KMS-11 (cell line): ENCODE measurements around the gene RFLNA.

ENCODE experiments used
- H2AFZ ChIP-seq: fragments of 200-600 bp; sonication (generic); 2 replicates; pipeline ENCODE4 v1.6.1; 2016; ENCODE audit warnings: antibody characterized with exemption, mixed run types, low read depth
- H3K27ac ChIP-seq: fragments of 200-600 bp; sonication (generic); 2 replicates; pipeline ENCODE4 v1.6.1; 2016; ENCODE audit warnings: mild to moderate bottlenecking, mixed run types
- H3K27me3 ChIP-seq: fragments of 200-600 bp; sonication (generic); 2 replicates; pipeline ENCODE4 v1.6.1; 2017; ENCODE audit warnings: mild to moderate bottlenecking, low read depth, mixed run types, moderate library complexity; ENCODE audit not compliant: insufficient read depth
- H3K36me3 ChIP-seq: fragments of 200-600 bp; sonication (generic); 2 replicates; pipeline ENCODE4 v1.6.1; 2017; ENCODE audit warnings: mild to moderate bottlenecking, mixed run types; ENCODE audit not compliant: insufficient read depth
- H3K4me1 ChIP-seq: fragments of 200-600 bp; sonication (generic); 2 replicates; pipeline ENCODE4 v1.6.1; 2016; ENCODE audit warnings: mild to moderate bottlenecking, low read depth, mixed run types; ENCODE audit not compliant: poor library complexity, severe bottlenecking
- H3K4me2 ChIP-seq: fragments of 200-600 bp; sonication (generic); 2 replicates; pipeline ENCODE4 v1.7.0; 2016; ENCODE audit warnings: mild to moderate bottlenecking, mixed run types
- H3K4me3 ChIP-seq: fragments of 200-600 bp; sonication (generic); IDR thresholded peaks from 2 replicates; pipeline ENCODE4 v1.6.1; 2017; ENCODE audit warnings: low read depth, low read length, mixed read lengths; ENCODE audit not compliant: insufficient read depth
- H3K79me2 ChIP-seq: fragments of 200-600 bp; sonication (generic); 2 replicates; pipeline ENCODE4 v1.6.1; 2016; ENCODE audit warnings: low read depth, mixed run types; ENCODE audit not compliant: insufficient read depth
- H3K9ac ChIP-seq: fragments of 200-600 bp; sonication (generic); 2 replicates; pipeline ENCODE4 v1.6.1; 2016; ENCODE audit warnings: mild to moderate bottlenecking, mixed run types
- H4K20me1 ChIP-seq: fragments of 200-600 bp; sonication (generic); 2 replicates; pipeline ENCODE4 v1.6.1; 2016; ENCODE audit warnings: mild to moderate bottlenecking, mixed run types; ENCODE audit not compliant: insufficient read depth
- CTCF ChIP-seq: fragments of 200-600 bp; sonication (generic); conservative IDR thresholded peaks from 2 replicates; pipeline ENCODE4 v1.6.1; 2017; ENCODE audit warnings: low read depth, mild to moderate bottlenecking, antibody characterized with exemption, low read length, moderate library complexity, mixed read lengths

RFLNA gene

GRCh38 chr12:124326104-124326503 is 31.2 kb downstream of the RFLNA start:
- Histone ChIP-seq H4K20me1 (no peaks in the 10 kb centered on the region), H3K4me3 (no peak overlapping the region), H2AFZ (no peak overlapping the region), H3K9ac (no peak overlapping the region), H3K27ac (no peak overlapping the region), H3K36me3 (no peaks in the 10 kb centered on the region), H3K4me2 (no peak overlapping the region), H3K79me2 (no peaks in the 10 kb centered on the region), H3K27me3 (no peaks in the 10 kb centered on the region), H3K4me1 (no peaks in the 10 kb centered on the region)
- no peak for TF ChIP-seq CTCF

DNA sequence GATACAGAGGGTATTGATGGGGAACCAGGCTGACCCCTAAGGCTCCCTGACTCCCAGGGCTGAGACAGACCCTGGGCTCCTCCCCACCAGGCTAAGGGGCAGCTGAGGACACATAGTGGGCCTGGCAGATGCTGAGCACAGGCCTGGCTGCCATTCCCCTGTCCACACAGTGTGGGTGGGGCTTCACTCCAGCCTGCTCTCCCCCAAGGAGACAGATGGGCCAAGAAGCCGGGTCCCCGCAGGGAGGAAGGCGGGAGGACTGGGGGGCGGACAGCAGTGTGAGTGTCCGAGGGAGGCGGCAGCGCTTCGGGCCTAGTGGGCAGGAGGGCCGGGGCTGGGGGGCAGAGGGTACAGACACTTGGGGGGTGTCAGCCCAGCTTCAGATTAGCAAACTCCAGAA is 32.0 kb downstream of the RFLNA start:
- no peak overlapping the region for H2AFZ ChIP-seq
- H3K79me2 ChIP-seq, result no peaks in the 10 kb centered on the region
- no peaks in the 10 kb centered on the region for H4K20me1 ChIP-seq
- no peak overlapping the region for H3K4me3 ChIP-seq
- H3K4me2 ChIP-seq, result no peak overlapping the region
- H3K27ac ChIP-seq, result no peak overlapping the region
- H3K4me1 ChIP-seq, result no peaks in the 10 kb centered on the region
- H3K36me3 ChIP-seq, result no peaks in the 10 kb centered on the region
- no peak for TF ChIP-seq CTCF
- H3K27me3 ChIP-seq, result no peaks in the 10 kb centered on the region
- no peak overlapping the region for H3K9ac ChIP-seq

- no peaks in the 10 kb centered on the region for H3K27me3 ChIP-seq
- TF ChIP-seq CTCF, result no peak
- H3K27ac ChIP-seq, result no peak overlapping the region
- no peak overlapping the region for H2AFZ ChIP-seq
- no peaks in the 10 kb centered on the region for H4K20me1 ChIP-seq
- H3K9ac ChIP-seq, result no peak overlapping the region
- H3K36me3 ChIP-seq, result no peaks in the 10 kb centered on the region
- no peaks in the 10 kb centered on the region for H3K79me2 ChIP-seq
- H3K4me1 ChIP-seq, result no peaks in the 10 kb centered on the region
- no peak overlapping the region for H3K4me3 ChIP-seq
- H3K4me2 ChIP-seq, result no peak overlapping the region
Observed at GRCh38 chr12:124327362-124328043, 32.6 kb downstream of the RFLNA start.

- H3K79me2 ChIP-seq, result no peaks in the 10 kb centered on the region
- TF ChIP-seq CTCF, result no peak
- no peak overlapping the region for H3K4me2 ChIP-seq
- H3K36me3 ChIP-seq, result no peaks in the 10 kb centered on the region
- H3K27me3 ChIP-seq, result no peaks in the 10 kb centered on the region
- no peak overlapping the region for H3K9ac ChIP-seq
- H3K4me1 ChIP-seq, result no peaks in the 10 kb centered on the region
- H3K27ac ChIP-seq, result no peak overlapping the region
- H2AFZ ChIP-seq, result no peak overlapping the region
- H3K4me3 ChIP-seq, result no peak overlapping the region
- no peaks in the 10 kb centered on the region for H4K20me1 ChIP-seq
Observed at GRCh38 chr12:124328116-124328515, 33.2 kb downstream of the RFLNA start.
